Ramos (cell line): ENCODE results near the gene ENTPD1.
"Not testable (repeated sequence)": the region's sequence is repeated elsewhere in the genome, so short reads cannot be mapped to it uniquely, and the experiment has no call there.

Experiments used
- in situ Hi-C: fragments of 300-500 bp; cut with MboI; formaldehyde crosslinking; loops from one replicate; pipeline ENCODE4 v1.14.3; 2022; ENCODE audit warnings: low sequenced_read_pairs; ENCODE audit not compliant: unreplicated experiment

Gene ENTPD1

DNA sequence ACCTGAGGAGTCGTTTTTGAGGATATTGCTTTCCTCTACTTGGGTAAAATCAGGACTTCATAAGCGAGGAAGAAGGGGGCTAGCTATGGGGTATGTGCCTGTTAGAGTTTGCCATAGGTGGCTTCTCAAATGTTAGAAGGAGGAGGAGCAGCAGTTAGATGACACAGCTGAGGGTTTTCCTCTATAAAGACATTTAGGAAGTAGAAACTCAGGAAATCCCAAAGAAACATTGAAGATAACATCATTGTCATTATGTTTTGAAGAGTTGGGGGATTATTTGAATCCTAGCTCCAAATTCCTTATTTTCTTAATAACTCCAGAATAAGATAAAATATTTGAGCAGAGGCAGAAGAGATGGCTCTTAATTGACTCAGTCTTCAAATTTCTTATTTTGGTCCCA is 92.9 kb downstream of the ENTPD1 start:
- in situ Hi-C loops: no loop called here

DNA sequence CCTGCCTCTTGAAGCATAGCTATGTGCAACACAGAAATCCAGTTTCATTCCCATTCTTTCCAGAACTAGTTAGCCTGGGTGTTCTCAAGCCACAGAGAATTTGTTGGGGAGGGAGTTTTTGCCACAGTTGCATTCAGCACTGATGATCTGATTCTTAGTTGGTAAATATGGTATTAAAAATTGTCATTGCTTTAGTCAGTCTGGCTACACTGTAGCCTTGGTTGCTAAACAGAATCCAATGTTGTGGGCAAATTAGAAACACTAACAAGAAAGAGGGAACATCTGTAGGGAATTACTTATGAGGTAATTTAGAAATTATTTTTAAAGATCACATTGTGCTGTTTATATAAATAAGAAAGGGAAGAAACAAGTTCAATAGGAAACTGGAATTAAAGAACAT is 94.8 kb downstream of the ENTPD1 start:
- in situ Hi-C loops: no loop called here

DNA sequence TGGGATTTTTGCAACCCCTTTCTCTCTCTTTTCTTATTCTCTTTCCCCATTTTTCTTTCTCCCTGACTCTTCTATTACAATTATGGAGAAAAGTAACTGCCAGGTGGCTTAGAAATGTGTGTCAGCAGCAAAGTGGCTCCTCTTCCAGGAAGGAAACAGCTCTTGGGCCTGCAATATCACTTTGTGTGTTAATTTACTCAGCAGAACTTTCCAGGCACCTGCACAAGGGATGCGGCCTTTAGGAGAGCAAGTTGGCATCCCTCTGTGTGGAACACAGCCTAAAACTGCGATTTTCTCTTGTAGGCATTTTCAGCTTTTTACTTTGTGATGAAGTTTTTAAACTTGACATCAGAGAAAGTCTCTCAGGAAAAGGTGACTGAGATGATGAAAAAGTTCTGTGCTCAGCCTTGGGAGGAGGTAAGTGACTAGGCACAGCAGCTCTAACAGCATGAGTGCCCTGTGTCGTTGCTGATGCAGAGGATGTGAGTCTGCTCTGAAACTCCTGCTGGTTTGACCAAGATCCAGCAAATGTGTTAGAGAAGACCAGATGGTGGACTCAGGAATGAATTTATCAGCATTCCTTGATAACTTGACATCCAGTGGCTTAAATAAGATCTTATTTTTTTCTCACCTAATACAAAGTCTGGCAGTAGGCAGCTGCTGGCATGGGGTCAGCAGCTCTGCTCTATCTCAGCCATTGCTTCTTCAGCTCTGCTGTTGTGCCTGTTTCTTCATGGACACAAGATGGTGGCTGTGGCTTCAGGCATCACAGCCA is 104.4 kb downstream of the ENTPD1 start:
- in situ Hi-C loops: no loop called here

DNA sequence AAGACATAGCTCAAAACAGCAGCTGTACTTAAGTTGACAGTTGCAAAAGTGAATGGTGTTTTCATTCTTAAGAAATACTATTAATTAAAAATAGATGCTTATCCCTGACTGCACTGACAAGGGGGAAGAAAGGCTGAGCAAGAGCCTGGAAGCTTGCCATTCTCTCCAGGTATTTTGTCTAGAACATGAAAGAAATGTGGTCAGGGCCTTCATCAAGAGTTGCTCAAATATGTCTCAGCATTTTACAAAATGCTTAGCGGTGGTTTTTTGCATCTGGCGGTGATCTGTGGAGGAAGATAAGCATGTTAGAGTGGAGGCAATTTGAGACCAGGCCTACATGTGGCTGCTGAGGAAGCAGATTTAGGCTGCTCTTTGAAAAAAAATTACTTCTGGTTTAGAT is 105.4 kb downstream of the ENTPD1 start:
- in situ Hi-C loops: no loop called here

DNA sequence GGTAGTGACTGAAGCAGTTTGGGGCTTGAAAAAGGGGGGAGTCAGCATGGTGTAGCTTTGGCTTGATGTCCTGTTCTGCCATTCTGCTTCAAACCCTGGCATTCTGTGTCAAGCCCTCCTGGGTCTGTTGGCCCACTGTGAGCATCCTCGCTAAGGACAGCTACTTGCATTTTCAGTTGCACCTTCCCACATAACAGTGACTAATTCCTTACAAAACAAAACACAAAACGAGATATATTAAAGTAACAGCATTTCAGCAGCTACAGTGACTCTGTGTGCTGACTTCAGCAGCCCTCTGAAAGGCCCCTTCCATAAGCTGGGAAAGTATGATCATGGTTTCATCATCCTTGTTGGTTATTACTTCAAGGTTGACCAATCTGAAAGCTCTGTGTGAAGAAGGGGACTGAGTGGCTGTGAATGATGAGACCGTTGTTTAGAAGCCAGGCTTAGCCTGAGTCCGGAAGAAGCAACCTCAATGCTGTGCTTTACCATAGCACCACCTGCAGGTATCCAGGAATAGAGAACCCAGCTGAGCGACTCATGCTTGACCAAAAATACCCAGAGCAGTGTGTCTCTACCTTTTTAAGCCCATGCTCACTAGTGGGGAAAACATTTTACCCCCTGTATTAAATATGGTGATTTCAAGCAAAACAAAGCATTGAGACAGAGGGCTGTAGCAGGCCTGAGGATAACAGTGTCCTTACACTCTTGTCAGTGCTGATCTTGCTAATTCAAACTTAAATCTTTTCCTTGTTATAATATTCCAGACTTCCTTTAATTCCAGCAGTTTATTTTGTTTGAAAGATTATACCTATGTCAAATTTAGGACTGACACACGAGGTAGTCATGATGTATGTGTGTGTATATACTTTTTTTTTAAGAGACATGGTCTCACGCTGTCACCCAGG is 109.2 kb downstream of the ENTPD1 start:
- in situ Hi-C loops: no loop called here

DNA sequence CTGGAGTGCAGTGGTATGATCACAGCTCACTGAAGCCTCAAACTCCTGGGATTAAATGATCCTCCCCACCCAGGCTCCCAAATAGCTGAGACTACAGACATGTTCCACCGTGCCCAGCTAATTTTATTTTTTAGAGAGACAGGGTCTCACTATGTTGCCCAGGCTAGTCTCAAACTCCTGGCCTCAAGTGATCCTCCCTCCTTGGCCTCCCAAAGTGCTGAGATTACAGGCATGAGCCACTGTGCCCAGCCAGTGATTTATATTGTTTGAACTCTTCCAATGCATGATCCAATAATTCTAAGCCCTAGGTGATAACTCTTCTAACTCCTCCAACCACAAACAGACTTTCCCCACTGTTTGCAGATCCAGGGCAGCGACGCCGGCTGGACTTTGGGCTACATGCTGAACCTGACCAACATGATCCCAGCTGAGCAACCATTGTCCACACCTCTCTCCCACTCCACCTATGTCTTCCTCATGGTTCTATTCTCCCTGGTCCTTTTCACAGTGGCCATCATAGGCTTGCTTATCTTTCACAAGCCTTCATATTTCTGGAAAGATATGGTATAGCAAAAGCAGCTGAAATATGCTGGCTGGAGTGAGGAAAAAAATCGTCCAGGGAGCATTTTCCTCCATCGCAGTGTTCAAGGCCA is 110.0 kb downstream of the ENTPD1 start:
- in situ Hi-C loops: no loop called here

DNA sequence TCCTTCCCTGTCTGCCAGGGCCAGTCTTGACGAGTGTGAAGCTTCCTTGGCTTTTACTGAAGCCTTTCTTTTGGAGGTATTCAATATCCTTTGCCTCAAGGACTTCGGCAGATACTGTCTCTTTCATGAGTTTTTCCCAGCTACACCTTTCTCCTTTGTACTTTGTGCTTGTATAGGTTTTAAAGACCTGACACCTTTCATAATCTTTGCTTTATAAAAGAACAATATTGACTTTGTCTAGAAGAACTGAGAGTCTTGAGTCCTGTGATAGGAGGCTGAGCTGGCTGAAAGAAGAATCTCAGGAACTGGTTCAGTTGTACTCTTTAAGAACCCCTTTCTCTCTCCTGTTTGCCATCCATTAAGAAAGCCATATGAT is 110.5 kb downstream of the ENTPD1 start:
- in situ Hi-C loops: no loop called here

DNA sequence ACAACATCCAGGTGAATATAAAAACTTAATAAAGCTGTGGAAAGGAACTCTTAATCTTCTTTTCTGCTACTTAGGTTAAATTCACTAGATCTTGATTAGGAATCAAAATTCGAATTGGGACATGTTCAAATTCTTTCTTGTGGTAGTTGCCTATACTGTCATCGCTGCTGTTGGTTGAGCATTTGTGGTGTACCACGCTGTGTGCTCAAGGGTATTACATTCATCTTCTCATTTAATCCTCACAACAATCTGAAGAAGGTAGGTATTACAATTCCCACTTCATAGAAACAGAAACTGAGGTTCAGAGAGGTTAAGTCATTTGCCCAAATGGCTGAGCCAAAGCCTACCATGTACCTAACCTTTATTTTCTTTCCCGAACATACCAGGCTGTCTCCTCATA is 111.9 kb downstream of the ENTPD1 start:
- in situ Hi-C loops: no loop called here

DNA sequence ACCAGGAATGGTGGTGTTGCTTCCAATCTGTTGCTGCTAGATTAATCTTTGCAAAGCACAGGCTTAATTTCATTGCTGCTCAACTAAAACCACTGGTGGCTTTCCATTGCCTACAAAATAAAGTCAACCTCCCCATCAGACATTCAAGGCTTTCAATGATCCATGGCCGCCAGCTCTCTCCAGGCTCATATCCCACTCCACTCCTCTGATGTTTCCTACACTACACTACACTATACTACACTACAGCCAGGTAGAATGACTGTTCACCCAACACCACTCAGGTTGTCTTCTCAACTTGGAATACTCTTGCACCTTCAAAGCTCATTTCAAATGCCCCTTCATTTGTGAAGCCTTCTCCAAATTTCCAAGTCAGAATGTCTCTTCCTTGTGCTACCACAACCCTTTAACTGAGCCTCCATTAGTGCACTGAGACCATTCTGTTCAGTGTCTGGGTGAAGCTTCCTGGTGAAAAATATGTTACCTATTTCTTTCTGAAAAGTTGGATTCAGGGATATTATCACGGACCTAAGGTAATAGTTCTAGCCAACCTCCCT is 116.3 kb downstream of the ENTPD1 start:
- in situ Hi-C loops: no loop called here

DNA sequence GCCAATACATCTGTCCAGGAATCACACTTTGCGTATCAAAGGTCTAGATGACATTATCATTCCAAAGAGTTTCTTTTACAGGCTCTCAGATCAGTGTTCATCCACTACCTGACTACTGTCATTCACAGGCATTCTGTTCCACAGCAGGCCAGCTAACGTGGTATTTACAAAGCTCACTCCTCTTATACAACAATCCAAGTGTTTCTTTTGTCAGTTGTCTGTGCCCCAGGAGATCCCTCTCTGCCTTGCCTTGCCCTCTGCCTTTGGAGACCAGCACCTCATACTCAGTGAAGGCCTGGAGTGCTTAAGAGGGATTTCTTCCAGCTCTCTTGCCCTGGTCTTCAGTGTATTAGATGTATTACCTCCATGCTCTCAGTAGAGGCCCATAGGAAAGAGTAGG is 117.2 kb downstream of the ENTPD1 start:
- in situ Hi-C loops: no loop called here

DNA sequence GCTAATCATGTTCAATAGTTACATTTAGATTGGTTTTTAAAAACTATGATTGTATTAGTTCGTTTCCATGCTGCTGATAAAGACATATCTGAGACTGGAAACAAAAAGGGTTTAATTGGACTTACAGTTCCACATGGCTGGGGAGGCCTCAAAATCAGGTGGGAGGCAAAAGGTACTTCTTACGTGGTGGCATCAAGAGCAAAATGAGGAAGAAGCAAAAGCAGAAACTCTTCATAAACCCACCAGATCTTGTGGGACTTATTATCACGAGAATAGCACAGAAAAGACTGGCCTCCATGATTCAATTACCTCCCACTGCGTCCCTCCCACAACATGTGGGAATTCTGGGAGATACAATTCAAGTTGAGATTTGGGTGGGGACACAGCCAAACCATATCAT is 117.7 kb downstream of the ENTPD1 start:
- in situ Hi-C loops: no loop called here

DNA sequence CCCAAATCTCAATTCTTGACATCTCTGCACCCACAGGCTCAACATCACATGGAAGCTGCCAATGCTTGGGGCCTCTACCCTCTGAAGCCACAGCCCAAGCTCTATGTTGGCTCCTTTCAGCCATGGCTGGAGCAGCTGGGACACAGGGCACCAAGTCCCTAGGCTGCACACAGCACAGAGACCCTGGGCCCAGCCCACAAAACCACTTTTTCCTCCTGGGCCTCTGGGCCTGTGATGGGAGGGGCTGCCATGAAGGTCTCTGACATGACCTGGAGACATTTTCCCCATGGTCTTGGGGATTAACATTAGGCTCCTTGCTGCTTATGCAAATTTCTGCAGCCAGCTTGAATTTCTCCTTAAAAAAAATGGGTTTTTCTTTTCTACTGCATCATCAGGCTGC is 118.8 kb downstream of the ENTPD1 start:
- in situ Hi-C loops: not testable (repeated sequence)

DNA sequence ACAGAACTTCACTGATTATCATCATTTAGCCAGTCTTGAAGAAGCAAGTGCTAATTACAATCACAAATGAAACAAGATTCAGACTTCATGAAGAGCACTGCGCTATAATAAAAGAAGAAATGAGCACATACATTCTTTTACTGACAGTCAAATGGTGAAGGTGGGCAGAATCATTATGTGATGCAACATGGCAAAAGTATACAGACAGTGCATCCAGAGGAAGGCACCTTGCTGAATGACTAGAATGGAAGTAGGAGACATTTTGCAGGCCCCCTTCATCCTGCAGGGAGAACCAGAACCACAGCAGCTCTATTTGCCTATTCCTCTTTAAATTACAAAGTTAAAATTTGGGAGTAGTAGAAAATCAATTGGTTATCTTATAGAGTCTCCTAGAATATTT is 120.8 kb downstream of the ENTPD1 start:
- in situ Hi-C loops: no loop called here

DNA sequence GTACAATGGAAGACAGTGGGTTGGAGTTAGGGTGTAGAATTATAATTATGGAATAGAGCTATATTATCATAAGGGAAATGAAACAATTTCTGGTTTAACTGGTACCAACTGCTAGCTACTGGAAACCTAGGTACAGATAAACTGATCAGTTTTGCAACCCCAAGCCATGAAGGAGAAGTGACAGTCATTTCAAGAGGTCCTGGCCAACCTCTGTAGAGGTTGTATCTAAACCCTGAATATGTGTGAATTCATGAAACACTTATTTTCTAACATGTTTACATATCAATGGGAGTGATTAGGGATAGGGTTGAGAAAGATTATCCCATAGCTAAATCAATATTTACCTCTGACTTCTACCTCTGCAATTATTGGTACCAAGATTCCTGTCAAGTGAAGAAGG is 121.9 kb downstream of the ENTPD1 start:
- in situ Hi-C loops: no loop called here

DNA sequence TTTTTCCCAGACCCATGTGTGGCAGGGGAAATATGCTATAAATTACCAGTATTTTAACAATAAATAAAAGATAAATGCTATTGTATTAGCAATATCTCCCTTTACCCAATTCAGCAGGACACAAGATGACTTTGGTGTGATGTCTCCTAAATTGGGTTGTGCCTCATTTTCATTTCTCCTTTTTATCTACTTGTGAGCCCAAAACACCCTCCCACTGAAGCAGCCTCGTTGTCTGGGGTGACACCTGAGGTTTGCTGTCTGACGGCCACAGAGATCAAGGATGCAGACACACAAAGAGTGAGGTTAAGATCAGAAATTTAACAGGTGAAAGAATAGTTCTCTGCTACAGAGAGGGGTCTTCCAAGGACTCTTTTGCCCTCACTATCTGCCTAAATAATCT is 124.7 kb downstream of the ENTPD1 start:
- in situ Hi-C loops: no loop called here

DNA sequence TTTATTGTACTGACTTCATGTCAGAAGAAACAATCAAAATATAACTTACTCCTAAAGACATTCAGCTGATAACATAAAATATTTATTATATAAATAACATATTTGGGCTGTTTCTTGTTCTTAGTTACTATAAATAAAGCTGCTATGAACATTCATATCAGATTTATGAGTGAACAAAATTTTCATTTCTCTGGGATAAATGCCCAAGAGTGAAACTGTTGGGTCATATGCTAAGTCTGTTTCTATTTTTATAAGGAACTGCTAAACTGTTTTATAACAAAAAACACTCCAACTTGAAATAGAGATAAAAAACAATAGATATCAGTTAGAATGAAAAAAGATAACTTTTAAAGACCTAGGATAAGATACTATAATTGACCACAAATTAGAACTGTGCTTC is 125.4 kb downstream of the ENTPD1 start:
- in situ Hi-C loops: no loop called here

DNA sequence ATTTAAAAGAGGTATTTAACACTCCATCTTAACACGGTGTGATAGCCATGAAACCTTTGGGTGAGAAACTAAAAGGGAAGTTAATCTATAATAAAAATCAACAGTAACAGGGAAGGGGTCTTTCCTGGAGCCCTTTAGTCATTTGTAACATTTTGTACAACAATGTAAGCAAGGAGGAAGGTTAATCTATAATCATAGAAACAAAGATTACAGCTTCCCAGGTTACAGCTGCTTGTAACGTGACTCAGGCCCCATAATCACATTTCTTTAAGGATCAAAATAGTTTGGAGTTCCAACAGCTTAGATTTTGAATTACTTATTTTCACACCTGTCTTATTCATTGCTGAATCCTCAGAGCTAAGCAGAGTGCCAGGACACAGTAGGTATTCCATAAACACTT is 133.9 kb downstream of the ENTPD1 start:
- in situ Hi-C loops: no loop called here

DNA sequence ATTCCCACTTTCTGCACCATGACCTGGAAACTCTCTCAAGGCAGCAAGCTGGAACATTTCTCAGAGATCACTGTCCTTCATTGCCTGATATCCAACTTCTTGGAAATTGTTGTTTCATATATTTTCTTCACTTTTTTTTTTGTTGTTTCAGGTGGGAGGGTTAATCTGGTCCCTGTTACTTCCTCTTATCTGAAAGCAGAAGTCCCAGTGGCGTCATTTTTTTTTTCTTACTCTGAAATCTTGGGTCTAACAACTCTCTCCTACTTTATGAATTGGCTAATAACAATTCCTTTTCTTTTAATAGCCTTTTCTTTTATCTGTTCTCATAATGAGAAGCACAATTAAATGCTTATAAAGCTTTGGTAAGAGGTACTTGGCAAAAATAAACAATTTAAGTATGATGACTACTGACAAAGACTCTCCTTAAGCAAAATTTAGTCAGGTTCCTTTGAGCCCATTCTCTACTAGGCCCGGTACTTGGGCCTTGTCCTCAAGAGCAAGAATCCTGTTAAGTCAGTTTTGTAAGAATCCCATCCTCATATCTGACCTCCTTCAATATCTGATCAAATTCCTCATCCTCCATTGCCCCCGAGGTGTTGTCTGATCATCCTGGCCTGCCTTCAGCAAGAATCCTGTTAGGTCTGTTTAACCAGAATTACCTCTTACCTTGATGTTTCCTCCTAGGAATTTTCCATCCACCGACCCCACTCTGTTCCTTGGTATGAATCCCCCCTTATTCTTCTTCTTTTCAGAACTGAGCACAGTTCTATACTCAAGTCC is 140.3 kb downstream of the ENTPD1 start:
- in situ Hi-C loops: no loop called here

DNA sequence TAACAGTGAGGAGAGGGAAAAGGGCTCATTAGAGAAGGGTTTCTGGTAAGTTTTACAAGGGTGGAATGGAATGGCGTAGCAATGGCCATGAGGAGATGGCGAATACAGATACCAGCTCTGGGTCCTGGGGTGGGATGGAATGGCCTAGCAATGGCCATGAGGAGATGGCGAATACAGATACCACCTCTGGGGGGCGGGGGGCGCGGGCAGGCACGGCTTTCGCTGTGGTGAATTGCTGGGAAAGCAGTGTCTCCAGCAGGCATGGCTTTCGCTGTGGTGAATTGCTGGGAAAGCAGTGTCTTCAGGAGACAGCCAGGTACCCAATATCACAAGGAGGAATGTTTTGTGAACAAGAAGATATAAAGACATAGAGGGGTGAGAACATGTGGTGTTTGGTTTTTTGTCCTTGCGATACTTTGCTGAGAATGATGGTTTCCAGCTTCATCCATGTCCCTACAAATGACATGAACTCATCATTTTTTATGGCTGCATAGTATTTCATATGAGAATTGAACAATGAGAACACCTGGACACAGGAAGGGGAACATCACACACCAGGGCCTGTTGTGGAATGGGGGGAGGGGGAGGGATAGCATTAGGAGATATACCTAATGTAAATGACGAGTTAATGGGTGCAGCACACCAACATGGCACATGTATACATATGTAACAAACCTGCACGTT is 150.1 kb downstream of the ENTPD1 start:
- in situ Hi-C loops: not testable (repeated sequence)
